GM19372 (cell line): ENCODE measurements around the gene KRT15.
"Not testable (repeated sequence)": the region's sequence is repeated elsewhere in the genome, so short reads cannot be mapped to it uniquely, and the experiment has no call there.

ENCODE experiments used
- ATAC-seq: cut with Tn5 transposase; IDR thresholded peaks from one replicate; pipeline ENCODE4 v1.9.1; 2021; ENCODE audit warnings: mild to moderate bottlenecking, low read depth, moderate library complexity; ENCODE audit not compliant: unreplicated experiment

KRT15 gene

DNA sequence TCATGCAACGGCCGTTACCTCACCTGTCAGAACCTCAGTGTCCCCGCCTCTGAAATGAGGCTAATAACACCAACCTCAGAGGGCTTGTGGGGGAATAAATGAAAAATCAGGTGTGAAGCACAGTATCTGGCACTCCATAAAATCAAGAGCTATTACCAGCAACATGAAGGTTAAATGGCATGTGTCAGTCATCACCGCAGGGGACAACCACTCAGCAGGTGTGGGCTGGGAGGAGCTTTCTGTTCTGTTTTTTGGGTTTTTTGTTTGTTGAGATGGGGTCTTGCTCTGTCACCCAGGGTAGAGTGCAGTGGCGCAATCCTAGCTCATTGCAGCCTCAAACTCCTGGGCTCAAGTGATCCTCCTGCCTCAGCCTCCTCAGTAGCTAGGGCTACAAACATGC is 26.2 kb upstream of the KRT15 start:
- ATAC-seq: no peak

DNA sequence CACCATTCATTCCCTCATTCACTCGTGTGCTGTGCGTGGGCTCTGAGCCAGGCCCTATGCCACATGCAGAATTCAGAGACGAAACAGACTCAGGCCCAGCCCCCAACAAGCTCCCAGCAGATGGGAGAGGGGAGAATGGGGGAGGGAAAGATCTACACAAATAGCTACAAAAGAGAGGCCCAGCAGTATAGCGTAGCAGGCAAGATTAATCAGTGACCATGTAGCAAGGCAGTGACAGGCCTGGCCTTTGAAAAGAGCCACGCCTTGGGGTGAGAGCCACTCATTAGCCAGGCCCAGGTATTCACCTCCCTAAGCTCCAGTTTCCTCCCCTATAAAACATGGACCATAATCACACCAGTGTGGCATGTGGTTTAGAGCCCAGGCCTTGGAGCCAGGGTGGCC is 25.8 kb upstream of the KRT15 start:
- no peak for ATAC-seq

DNA sequence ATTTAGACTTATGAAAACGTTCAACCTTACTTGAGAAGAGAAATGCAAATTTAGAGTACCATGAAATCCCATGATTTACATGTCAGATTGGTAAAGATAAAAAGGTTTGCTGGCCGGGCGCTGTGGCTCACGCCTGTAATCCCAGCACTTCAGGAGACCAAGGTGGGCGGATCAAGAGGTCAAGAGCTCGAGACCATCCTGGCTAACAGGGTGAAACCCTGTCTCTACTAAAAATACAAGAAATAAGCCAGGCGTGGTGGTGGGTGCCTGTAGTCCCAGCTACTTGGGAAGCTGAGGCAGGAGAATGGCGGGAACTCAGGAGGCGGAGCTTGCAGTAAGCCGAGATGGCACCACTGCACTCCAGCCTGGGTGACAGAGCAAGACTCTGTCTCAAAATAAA is 24.1 kb upstream of the KRT15 start:
- ATAC-seq: not testable (repeated sequence)

DNA sequence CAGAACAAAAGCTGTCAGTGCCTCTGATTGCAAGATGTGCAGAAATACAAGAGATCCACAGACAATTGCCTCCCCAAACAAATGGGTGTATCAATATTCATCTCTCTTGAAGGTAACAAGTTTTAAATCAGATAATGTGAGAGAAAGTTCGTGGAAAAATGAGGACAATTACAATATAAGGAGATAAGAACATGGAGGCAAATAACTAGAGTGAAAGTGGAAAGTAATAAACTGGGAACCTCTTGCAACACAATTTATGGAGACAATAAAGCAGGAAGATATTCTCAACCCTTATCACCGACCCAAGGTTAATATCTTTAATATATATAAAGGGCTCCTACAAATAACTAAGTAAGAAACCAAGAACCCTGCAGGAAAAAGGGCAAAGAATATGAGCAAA is 23.7 kb upstream of the KRT15 start:
- ATAC-seq: no peak

DNA sequence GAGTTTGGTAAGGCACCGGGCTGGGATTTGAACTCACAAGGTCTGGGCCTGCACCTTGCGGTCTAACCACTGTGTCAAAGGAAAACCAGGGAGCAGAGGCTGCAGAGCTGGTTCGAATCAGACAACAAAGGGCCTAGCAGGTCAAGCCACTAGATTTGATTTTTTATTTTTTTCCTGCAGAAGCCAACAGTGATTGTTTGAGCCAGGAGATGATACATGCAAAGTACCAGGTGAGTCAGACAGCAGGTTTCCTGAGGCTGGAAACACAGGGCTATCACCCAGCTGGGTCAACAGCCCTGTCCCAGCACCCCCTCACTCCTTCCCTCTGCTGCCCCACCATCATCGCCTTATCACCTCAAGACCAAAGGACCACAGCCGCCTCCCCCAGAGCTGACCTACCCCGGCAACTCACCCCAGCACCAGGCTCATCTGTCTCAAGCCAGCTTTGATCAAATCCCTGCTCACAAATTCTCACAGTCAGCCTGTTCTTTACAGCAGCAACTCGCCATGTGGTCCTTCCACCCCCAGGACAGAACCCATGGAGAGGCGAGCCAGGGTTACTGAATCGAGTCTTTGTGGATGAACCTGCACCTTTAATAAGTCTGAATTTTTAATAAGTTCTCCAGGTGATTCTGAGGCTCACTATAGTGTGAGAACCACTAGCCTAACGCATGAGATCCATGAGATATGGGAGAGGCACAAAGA is 22.4 kb upstream of the KRT15 start:
- no peak for ATAC-seq

DNA sequence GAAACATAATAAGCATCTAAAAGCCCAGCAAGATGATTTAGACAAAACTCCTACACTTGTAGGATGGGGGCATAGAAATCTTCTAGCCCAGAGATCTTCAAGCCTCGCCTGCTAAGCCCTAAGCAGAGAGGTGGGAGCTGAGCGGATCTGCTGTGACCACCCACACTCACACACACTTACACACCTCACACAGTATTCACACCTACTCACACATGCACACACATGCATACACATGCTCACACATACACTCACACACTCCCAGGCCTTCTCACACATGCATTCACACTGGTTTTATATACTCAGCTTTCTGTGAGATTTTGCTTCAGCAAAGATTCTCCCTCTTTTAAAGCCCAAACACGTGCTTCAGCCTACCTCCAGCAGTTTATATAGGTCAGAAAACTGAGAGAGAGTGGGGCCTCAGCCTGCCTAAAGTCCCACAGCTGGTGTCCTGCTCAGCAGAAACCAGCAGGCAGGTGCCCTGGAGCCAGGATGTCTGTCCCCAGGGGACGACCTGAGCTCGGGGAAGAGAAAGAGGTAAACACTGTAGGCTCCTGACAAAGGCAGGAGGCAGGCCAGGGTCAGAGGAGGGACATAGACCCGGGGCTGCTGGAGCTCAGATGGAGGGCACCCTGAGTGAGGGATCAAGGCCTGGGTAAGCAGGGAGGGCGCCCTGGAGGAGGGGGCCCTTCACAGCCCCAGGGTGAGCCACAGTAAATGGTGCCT is 21.4 kb upstream of the KRT15 start:
- no peak for ATAC-seq

DNA sequence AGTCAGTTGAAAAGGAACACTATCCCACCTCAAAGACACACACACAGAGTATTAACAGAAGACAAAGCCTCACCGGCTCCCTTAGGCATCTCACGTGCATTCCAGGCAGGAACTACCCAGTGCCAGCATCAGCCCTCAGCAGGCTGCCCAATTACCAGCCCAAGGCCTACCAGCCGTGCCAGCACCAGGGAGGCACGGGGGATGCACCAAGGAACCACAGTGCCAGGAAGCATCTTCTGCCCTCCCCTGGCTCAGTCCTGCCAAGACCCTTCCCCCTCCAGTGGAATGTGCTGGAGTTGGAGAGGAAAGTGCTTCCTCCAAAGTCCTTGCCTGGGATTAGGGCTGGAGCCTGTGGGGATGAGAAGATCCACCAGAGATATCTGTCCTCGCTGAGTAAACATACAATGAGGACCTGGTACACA is 20.4 kb upstream of the KRT15 start:
- ATAC-seq: no peak

DNA sequence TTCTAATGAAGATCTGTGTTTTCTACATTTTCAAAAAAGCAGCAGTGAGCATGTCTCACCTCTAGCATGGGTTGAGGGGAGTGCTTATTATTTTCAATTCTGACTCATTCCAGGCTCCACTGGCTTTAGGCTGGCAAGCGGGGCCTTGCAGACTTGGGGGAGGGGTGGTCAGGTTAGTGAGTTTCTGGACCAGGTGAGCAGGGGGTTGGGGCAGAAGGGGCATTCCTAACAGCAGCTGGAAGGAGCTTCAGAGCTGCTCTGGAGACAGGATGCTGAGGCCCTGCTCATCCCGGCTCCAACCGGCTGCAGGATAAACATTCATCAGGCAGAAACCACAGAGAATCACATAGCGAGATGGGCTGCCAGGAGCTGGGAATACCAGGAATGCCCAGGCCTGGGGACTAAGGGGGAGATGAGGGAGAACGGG is 19.9 kb upstream of the KRT15 start:
- no peak for ATAC-seq

DNA sequence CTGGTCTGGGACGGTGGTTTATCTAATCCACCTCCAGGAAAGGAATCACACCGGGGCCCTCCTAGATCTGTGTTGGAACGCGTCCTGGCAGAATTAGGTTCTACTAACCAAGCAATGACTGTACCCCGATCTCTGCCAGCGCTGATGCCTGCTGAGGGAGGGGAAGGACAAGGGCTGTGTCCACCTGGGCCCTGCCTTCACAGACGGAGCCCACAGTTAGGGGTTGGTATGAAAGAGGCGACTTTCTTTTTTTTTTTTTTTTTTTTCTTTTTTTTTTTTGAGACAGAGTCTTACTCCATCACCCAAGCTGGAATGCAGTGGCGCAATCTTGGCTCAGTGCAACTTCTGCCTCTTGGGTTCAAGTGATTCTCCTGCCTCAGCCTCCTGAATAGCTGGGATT is 19.3 kb upstream of the KRT15 start:
- no peak for ATAC-seq

DNA sequence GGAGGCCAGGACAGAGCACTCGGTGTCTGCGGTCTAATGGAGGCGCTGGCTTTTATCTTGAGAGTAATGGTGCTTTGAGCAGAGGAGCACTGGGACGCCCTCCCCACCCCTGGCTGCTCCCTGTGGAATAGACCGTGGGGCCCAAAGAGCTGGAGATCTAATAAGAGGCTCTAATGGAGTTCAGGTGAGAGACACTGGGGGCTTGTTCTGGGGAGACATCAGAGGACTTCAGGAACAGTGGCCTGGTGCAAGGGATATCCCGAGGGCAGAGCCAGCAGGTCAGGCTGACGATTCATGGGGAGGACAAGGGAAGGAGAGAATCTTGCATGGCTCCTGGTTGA is 18.9 kb upstream of the KRT15 start:
- ATAC-seq: no peak

DNA sequence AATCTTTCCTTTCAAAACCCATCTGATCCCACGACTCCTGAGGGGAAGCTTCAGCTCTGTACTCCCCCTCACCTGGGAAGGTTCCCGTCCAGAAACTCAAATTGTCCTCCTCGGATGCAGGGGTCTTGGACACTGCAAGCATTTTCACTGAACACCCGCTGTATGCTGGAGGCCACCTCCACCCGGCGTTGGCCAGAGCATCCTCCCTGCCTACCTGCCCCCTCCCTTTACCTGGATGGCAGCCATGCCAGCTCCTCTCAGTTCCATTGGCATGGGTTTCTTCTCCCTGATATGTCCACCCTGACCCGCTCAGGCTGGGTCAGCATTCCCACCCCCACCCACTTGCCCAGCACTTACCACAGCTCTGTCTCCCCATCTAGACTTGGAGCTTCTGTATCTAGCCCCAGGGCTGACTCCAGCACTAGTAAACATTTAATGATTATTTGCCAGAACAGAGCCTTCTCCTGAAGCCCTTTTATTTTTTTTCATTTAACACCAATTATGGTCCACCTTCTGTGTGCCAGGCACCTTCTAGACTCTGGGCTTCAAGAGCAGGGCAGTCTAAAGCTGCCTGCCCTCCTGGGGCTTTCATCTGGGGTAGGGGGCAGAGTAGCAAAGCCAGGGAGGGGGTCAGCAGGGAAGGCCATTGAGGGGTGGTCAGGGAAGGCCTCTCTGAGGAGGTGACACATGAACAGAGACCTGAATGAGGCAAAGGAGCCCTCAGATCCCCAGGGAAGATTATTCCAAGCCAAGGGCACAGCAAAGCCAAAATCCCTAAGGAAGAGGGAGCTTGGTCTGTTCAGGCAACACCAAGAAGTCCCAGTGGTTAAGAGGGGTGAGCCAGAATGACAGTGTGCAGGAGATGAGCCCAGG is 18.3 kb upstream of the KRT15 start:
- no peak for ATAC-seq

DNA sequence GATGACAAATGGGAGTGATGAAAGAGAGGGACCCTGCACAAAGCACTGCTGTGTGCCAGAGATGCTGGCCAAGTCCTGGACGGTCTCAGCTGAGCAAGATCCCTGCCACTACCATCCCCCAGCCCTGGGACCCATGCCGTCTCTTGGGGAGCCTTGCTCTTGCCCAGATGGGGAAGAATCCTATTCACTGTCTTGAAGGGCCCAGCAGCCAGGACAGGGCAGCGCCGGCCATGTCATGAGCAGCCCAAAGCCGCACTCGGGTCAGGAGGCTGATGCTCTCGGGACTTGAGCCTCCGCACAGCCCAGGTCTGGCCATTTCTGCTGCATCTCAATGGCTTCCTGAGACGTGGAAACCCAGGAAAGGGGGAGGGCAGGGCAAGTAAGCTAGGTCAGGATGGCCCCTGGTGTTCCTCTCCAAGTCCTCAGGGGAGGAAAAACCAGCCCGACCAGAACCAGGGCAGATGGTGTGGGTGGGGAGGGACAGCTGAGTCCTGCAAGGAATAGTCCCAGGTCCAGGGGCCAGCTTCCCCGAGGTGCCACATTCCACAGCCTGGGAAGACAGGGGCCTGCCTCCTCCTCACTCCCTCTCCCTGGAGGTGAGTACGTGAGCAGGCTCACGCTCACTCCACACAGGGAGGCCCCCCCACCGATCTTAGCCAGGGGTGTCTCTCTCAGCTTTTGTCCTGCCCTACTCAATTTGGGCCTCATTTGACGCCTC is 17.2 kb upstream of the KRT15 start:
- no peak for ATAC-seq

DNA sequence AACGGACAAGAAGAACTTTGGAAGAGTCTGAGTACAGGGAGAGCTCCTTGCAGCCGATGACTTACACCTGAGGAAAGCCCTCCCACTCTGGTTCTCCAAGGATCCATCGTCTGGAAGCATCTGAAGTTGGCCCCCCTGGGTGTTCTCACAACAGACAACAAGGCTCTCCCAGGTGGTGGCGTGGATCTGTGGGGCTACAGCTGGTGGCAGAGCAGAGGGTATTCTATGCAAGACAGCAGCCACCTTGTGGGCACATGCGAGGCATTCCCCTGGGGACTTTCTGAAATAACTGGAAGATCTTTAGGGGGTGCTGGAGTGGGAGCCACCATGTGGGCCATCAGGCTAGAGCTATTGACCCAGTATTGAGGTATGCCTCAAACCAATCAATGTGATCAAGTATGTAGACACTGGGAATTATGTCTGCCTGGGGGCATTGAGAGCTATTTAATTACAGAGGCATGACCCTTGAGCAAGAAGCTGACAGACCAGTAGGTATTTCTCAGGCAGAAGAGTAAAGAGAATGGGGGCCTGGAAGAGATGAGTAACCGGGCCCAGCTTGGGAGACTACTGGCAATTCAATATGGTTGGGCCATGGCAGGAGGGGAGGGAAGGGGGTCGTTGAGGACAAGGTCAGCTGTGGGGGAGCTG is 16.3 kb upstream of the KRT15 start:
- ATAC-seq: no peak

DNA sequence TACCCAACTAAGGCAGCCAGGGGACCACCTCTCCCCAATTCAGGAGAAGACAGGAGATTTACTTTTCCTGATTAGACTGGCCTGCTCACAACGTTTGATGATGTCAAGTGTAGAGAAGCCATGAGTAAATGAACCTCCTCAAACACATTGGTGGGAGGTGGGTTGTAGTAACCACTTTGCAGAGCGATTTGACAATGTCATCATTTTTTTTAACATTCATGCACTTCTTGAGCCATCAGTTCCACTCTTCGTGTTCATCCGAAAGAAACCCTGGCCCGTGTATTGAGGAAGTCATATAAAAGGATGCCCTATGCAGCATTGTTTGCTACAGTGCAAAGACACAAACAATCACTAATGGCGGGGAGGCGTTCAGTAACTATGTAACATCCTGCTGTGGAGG is 14.9 kb upstream of the KRT15 start:
- no peak for ATAC-seq

DNA sequence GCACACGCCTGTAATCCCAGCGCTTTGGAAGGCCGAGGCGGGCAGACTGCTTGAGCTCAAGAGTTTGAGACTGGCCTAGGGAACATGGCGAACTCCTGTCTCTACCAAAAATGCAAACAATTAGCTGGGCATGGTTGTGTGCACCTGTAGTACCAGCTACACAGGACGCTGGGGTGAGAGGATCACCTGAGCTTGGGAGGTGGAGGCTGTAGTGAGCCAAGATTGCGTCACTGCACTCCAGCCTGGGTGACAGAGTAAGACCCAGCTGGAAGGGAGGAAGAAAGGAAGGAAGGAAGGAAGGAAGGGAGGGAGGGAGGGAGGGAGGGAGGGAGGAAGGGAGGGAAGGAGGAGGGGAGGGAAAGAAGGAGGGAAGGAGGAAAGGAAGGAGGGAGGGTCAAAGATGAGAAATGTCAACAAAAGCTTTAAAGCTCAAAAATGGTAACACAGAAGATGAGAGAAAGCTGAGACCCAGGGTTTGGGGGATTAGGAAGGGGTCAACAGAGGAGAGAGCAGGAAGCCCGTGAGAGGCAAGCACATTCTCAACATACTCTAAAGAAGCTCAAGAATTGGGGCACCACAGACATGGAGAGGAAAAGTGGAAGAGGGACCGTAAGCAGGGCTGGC is 14.4 kb upstream of the KRT15 start:
- ATAC-seq: no peak

DNA sequence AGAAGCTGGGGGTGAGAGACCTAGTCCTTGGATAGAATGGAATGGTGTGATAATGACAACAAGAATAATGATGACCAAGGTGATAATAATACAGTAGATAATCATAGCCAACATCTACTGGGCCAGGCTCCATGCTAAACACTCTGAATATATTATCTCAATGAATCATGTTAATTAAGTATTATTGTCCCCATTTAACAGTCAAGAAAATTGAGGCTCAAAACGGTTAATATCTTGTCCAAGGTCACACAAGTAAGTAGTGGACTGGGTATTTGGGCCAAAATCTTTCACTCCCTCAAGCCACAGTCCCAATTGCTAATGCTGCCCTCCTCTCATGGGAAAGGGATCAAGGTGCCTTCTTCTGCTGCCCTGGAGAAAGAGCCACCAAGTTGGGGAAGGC is 13.3 kb upstream of the KRT15 start:
- ATAC-seq: no peak

DNA sequence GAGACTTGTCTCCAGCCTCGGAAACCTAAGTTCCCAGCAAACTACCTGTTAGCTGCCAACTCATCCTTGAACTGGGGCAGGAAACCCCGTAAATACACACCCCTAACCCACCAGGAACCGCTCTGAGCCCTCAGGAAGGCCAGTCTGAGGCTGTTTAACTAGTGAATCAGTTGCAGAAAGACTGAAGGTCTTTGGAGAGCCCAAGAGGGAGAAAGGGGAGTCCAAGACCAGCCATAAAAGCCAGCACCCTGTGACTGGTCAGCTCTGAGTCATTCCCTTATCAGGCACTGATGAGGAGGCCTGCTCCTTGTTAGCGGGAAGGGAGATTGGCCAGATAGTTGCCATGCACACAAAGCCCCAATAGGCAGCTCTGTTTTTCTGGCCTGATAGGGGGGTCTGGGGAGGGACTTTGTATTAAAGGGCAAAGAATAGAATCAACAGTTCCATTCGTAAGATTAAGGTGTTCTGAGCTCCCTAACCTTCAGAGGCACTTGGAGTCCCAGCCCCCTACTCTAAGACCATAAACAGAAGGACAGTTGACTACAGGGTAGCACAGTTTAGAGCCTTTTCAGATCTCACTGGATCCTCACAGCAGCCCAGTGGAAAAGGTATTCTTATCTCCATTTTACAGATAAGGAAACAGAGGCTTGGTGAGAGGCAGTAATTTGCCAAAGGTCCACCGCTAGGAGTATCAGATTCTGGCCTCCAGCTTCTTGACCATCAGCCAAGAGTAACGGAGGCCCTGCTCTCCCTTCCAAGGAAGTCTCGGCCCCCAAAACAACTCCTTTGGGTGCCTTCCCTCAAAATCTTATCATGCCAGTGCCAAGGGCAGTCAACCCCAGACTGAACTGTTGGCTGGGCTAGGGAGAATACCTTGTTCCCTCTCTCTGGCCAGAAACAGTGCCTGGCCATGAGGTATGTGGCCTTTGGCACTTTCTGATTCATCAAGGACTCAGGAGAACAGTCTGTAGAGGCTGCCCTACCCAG is 11.7 kb upstream of the KRT15 start:
- no peak for ATAC-seq

DNA sequence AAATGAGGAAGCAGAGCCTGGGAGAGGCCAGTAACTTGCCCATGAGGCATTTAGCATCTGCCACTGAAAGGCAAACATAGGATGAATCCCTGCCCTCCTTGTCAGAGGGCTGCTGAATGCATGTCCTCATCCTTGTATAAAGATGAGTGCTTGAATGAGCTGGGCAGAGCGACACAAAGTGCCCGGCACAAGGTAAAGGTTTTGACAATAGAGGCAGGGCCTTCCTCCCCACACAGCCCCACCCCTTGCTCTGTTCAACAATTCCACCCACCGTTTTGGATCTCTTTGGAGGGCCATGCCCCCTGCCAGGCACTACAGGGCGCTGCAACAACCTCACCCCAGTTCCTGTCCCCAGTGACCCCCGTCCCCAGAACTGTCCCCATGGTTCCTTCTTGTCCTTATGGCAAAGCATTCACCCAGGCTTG is 10.8 kb upstream of the KRT15 start:
- no peak for ATAC-seq

DNA sequence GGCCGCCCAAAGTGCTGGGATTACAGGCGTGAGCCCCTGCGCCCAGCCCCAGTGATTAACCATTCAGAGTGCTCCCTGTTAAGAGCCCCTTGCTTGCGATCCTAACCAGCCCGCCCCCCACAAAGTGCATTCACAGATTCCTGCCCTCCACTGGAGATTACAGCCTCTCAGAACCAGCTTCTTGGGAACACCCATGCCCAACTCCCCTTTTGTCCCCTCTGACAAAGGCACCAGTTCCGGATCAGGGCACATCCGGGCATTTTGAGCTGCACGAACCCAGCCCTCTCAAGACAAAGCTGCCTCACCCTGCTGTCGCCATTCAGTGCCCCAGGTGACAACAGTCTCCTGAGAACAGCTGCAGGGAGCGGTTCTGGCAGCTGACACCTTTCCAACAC is 10.3 kb upstream of the KRT15 start:
- ATAC-seq: no peak
